Neural cell (in vitro differentiated cells): ENCODE data around the gene MRPL36. TPM values are rescaled to one million over a fixed set of nuclear protein-coding genes. Genes with fewer than 3 reads are reported as not detected.

Experiments
- H2AFZ ChIP-seq: fragments of 200-600, 300-800 bp; sonication (generic), shearing (Covaris generic); 2 replicates; pipeline ENCODE4 v1.6.0; 2014; ENCODE audit warnings: low read depth, mild to moderate bottlenecking, antibody characterized with exemption, low read length, moderate library complexity
- H3F3A ChIP-seq: fragments of 200-600 bp; shearing (Covaris generic); 2 replicates; pipeline ENCODE4 v1.6.1; 2016; ENCODE audit warnings: mild to moderate bottlenecking, moderate library complexity, mixed read lengths, antibody characterized with exemption, low read length; ENCODE audit not compliant: insufficient read depth, poor library complexity, severe bottlenecking
- H3K27ac ChIP-seq: fragments of 200-600, 300-800 bp; sonication (generic), shearing (Covaris generic); 2 replicates; pipeline ENCODE4 v1.5.1; 2014; ENCODE audit warnings: mild to moderate bottlenecking, low read length, moderate library complexity
- H3K27me3 ChIP-seq: fragments of 300-800, 200-600 bp; sonication (generic), shearing (Covaris generic); 2 replicates; pipeline ENCODE4 v1.6.0; 2014; ENCODE audit warnings: mild to moderate bottlenecking, low read depth, low read length, moderate library complexity; ENCODE audit not compliant: insufficient read depth
- H3K36me3 ChIP-seq: fragments of 300-800, 200-600 bp; sonication (generic), shearing (Covaris generic); 2 replicates; pipeline ENCODE4 v1.5.1; 2014; ENCODE audit warnings: mild to moderate bottlenecking, antibody characterized with exemption, low read length, moderate library complexity; ENCODE audit not compliant: insufficient read depth
- H3K4me2 ChIP-seq: fragments of 300-800, 200-600 bp; sonication (generic), shearing (Covaris generic); 2 replicates; pipeline ENCODE4 v1.6.0; 2014; ENCODE audit warnings: mild to moderate bottlenecking, low read length
- H3K4me3 ChIP-seq: fragments of 300-800, 200-600 bp; sonication (generic), shearing (Covaris generic); 2 replicates; pipeline ENCODE4 v1.5.1; 2014; ENCODE audit warnings: mild to moderate bottlenecking, low read length, moderate library complexity
- H3K79me2 ChIP-seq: fragments of 200-600 bp; shearing (Covaris generic); replicated peaks from 2 replicates; pipeline ENCODE4 v1.6.0; 2014; ENCODE audit warnings: mild to moderate bottlenecking, low read length, moderate library complexity; ENCODE audit not compliant: insufficient read depth
- H3K9ac ChIP-seq: fragments of 300-800, 200-600 bp; sonication (generic), shearing (Covaris generic); 2 replicates; pipeline ENCODE4 v1.6.1; 2016; ENCODE audit warnings: mild to moderate bottlenecking, low read length, mixed read lengths
- H3K9me2 ChIP-seq: fragments of 200-600 bp; shearing (Covaris generic); 2 replicates; pipeline ENCODE4 v1.6.1; 2016; ENCODE audit warnings: mild to moderate bottlenecking, low read length, mixed read lengths; ENCODE audit not compliant: insufficient read depth
- H3K9me3 ChIP-seq: fragments of 200-600, 300-800 bp; sonication (generic), shearing (Covaris generic); 2 replicates; pipeline ENCODE4 v1.6.1; 2016; ENCODE audit warnings: mild to moderate bottlenecking, mixed run types, low read length, moderate library complexity, mixed read lengths
- H4K20me1 ChIP-seq: fragments of 200-600 bp; shearing (Covaris generic); 2 replicates; pipeline ENCODE4 v1.6.1; 2016; ENCODE audit warnings: mild to moderate bottlenecking, mixed run types; ENCODE audit not compliant: insufficient read depth
- EP300 ChIP-seq: fragments of 450-650 bp; conservative IDR thresholded peaks from 2 replicates; pipeline ENCODE4 v1.6.1; 2014; ENCODE audit warnings: antibody characterized with exemption, mild to moderate bottlenecking, moderate library complexity; ENCODE audit not compliant: poor library complexity, severe bottlenecking
- EZH2 ChIP-seq: fragments of 200-600, 300-800 bp; shearing (Covaris generic), sonication (generic); IDR thresholded peaks from 2 replicates; pipeline ENCODE4 v1.6.1; 2014; ENCODE audit warnings: antibody characterized with exemption, low read length, borderline replicate concordance, mild to moderate bottlenecking; ENCODE audit not compliant: insufficient read depth, poor library complexity, severe bottlenecking
- MXI1 ChIP-seq: fragments of 450-650 bp; conservative IDR thresholded peaks from 2 replicates; pipeline ENCODE4 v1.6.1; 2014; ENCODE audit warnings: antibody characterized with exemption, mild to moderate bottlenecking; ENCODE audit not compliant: poor library complexity, severe bottlenecking
- POLR2AphosphoS5 ChIP-seq: IDR thresholded peaks from 2 replicates; pipeline ENCODE4 v1.6.1; 2012
- RAD21 ChIP-seq: fragments of 450-650 bp; conservative IDR thresholded peaks from 2 replicates; pipeline ENCODE4 v1.6.1; 2014; ENCODE audit warnings: antibody characterized with exemption, mild to moderate bottlenecking, moderate library complexity
- SMC3 ChIP-seq: fragments of 450-650 bp; conservative IDR thresholded peaks from 2 replicates; pipeline ENCODE4 v1.6.1; 2014; ENCODE audit warnings: antibody characterized with exemption, mild to moderate bottlenecking, moderate library complexity; ENCODE audit not compliant: poor library complexity
- TAF1 ChIP-seq: IDR thresholded peaks from 2 replicates; pipeline ENCODE4 v1.6.1; 2012; ENCODE audit warnings: low read depth
- polyA plus RNA-seq: library from polyadenylated mRNA; depleted of rRNA; stranded (reverse); fragments of >200 nt; gene quantifications from 2 replicates; pipeline ENCODE4 v1.2.3, GENCODE V29; 2014
- TF ChIP-seq, protein P1 (sequence below): fragments of 450-650 bp; IDR thresholded peaks from 2 replicates; pipeline ENCODE4 v1.5.1; 2014; ENCODE audit warnings: antibody characterized with exemption, mild to moderate bottlenecking, moderate library complexity; ENCODE audit not compliant: poor library complexity, severe bottlenecking
- TF ChIP-seq, protein P2 (sequence below): IDR thresholded peaks from 2 replicates; pipeline ENCODE4 v1.6.1; 2012; ENCODE audit warnings: borderline replicate concordance

The MRPL36 gene
- polyA plus RNA-seq, 1 donor from 2014 or later: 51.9 TPM

DNA sequence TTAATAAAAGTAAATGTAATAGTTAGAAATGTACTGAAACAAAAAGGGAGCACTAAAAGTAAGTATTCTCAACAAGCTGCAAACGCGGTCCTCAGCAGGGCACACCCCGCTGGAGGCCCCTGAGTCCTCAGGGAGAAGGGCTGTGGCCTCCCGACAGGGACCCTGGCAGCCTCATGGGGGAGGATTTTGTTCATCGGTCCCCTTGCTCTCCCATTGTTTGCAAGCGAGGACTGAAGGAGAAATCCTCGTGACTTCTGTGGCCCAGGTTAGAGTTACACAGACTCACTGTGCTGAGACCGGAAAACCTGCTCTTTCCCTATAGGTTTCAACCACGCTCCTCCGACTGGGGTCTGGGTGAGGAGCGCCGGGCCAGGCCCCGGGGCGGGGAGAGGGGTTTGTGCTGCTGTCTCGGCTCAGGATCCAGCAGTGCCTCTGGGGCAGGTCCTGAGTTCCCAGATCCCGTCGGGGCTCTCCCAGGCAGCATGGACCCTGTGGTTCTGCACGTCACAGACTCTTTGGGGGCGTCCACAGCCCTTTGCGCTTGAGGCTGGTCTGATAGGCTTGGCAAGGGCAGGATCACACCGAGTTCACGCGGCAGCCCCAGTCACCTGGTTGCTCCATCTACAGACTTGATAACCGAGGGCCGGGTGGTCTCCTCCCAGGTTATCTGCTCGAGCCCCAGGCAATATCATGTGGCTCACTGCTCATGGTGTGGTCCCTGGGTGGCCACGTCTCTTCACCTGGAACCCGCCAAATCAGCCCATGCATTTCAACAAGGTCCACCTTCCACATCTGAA is 38.8 kb downstream of the MRPL36 start:
- Histone ChIP-seq H2AFZ (no peak overlapping the region), H3K4me3 (no peak overlapping the region), H3K4me2 (no peak overlapping the region), H4K20me1 (no peaks in the 10 kb centered on the region), H3K79me2 (no peaks in the 10 kb centered on the region), H3F3A (no peaks in the 10 kb centered on the region), H3K36me3 (no peaks in the 10 kb centered on the region), H3K9ac (no peak overlapping the region), H3K27ac (no peak overlapping the region), H3K27me3 (no peaks in the 10 kb centered on the region), H3K9me2 (no peaks in the 10 kb centered on the region), H3K9me3 (no peaks in the 10 kb centered on the region)
- TF ChIP-seq TAF1: no peak
- no peak for TF ChIP-seq EZH2
- no peak for TF ChIP-seq RAD21
- no peak for TF ChIP-seq POLR2AphosphoS5
- no peak for TF ChIP-seq SMC3
- TF ChIP-seq MXI1: no peak
- TF ChIP-seq, protein P1, sequence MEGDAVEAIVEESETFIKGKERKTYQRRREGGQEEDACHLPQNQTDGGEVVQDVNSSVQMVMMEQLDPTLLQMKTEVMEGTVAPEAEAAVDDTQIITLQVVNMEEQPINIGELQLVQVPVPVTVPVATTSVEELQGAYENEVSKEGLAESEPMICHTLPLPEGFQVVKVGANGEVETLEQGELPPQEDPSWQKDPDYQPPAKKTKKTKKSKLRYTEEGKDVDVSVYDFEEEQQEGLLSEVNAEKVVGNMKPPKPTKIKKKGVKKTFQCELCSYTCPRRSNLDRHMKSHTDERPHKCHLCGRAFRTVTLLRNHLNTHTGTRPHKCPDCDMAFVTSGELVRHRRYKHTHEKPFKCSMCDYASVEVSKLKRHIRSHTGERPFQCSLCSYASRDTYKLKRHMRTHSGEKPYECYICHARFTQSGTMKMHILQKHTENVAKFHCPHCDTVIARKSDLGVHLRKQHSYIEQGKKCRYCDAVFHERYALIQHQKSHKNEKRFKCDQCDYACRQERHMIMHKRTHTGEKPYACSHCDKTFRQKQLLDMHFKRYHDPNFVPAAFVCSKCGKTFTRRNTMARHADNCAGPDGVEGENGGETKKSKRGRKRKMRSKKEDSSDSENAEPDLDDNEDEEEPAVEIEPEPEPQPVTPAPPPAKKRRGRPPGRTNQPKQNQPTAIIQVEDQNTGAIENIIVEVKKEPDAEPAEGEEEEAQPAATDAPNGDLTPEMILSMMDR: no peak
- TF ChIP-seq, protein P2, sequence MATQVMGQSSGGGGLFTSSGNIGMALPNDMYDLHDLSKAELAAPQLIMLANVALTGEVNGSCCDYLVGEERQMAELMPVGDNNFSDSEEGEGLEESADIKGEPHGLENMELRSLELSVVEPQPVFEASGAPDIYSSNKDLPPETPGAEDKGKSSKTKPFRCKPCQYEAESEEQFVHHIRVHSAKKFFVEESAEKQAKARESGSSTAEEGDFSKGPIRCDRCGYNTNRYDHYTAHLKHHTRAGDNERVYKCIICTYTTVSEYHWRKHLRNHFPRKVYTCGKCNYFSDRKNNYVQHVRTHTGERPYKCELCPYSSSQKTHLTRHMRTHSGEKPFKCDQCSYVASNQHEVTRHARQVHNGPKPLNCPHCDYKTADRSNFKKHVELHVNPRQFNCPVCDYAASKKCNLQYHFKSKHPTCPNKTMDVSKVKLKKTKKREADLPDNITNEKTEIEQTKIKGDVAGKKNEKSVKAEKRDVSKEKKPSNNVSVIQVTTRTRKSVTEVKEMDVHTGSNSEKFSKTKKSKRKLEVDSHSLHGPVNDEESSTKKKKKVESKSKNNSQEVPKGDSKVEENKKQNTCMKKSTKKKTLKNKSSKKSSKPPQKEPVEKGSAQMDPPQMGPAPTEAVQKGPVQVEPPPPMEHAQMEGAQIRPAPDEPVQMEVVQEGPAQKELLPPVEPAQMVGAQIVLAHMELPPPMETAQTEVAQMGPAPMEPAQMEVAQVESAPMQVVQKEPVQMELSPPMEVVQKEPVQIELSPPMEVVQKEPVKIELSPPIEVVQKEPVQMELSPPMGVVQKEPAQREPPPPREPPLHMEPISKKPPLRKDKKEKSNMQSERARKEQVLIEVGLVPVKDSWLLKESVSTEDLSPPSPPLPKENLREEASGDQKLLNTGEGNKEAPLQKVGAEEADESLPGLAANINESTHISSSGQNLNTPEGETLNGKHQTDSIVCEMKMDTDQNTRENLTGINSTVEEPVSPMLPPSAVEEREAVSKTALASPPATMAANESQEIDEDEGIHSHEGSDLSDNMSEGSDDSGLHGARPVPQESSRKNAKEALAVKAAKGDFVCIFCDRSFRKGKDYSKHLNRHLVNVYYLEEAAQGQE: no peak
- no peak for TF ChIP-seq EP300

DNA sequence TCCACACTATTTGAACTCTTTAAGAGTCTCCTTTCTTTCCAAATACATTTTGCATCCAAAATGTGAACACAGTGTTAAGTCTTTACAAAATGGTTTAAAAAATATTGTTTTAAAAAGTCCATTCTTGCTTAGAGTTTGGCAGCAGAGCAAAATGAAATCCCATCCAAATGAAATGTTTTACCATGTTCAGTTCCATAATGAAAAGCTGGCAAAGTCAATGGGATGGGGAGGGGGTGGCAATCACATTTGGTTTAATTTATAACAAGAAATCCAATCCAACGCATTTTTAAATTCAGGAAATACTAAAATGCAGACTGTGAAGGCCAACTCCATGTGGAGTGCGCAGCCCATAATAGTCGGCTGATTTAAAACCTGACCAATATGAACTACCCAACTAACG is 39.4 kb downstream of the MRPL36 start:
- H3F3A ChIP-seq: no peaks in the 10 kb centered on the region
- no peaks in the 10 kb centered on the region for H3K9me3 ChIP-seq
- no peak overlapping the region for H3K9ac ChIP-seq
- no peaks in the 10 kb centered on the region for H4K20me1 ChIP-seq
- H3K4me3 ChIP-seq: no peak overlapping the region
- no peak for TF ChIP-seq EZH2
- no peaks in the 10 kb centered on the region for H3K27me3 ChIP-seq
- H3K79me2 ChIP-seq: no peaks in the 10 kb centered on the region
- no peaks in the 10 kb centered on the region for H3K9me2 ChIP-seq
- H3K4me2 ChIP-seq: no peak overlapping the region
- no peak overlapping the region for H2AFZ ChIP-seq
- no peak overlapping the region for H3K27ac ChIP-seq
- H3K36me3 ChIP-seq: no peaks in the 10 kb centered on the region
